Amniotic stem cell (primary cell): ENCODE results near the gene ADAMTS19.
"Not testable (repeated sequence)": the region's sequence is repeated elsewhere in the genome, so short reads cannot be mapped to it uniquely, and the experiment has no call there.

Experiments used
- DNase-seq: peaks from one replicate; lab custom pipeline; 2025; lab: John Stamatoyannopoulos, UW

ADAMTS19 gene

DNA sequence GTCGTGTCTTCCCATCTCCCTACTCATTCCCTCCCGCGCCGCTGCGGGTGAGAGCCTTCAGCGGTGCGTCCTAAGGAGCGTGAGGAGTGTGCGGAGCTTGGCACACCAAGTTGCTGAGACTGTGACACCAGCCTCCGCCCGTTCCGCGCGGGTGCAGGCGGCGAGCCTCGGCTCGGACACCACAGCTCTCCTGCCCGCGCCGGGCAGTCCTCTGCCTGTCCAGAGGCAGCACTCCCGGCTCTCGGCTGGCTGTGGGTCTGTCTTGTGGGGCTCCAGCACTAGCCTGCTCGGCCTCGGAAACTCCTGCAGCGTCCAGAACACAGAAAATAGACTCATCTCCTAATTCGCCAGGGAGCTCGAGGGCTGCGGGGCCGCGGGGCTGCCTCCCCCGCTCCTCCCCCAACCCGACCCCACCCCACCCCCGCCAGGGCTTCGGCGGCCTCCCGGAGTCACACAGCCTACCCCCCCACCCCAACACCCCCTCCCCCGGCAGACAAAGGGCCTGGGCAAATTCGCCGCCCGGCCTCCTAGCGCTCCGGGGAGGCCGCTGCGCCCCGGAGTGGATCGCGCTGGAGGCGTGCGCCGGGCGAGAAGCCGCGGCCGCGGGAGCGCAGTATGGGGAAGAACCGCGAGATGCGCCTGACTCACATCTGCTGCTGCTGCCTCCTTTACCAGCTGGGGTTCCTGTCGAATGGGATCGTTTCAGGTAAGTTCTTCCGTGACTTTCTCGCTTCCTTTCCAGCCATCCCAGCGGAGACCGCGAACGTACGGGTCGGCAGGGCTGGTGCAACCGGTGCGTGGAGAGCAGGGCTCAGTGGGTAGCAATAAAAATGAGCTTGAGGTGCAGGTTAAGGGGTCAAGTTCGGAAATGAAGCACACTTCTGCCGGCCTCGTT is at the start of gene ADAMTS19:
Gene ADAMTS19, plus strand, starts transcription at position 522 of the 895 bp plus-strand sequence. Its CDS starts 94 bp downstream, at position 616.
- peak; percentile 53 for DNase-seq

DNA sequence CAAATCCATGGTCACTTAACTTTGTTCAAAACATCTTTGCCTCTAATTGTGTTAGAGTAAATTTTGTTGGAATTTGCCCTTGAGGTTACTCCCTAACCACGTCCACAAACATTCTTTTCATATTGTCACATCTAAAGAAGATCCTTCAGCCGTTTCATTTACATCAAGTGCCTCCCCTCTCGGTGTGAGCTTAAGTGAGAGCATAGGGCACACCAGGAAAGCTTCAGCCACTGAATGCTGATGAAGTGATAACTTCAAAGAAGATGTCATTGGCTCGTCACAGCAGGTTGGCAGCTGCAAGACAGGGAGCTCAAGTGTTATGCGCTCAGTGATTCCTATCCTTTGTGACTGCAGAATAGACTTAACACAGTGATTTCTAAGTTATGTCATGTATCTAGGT is 49.6 kb upstream of the ADAMTS19 start:
- DNase-seq: no peak

DNA sequence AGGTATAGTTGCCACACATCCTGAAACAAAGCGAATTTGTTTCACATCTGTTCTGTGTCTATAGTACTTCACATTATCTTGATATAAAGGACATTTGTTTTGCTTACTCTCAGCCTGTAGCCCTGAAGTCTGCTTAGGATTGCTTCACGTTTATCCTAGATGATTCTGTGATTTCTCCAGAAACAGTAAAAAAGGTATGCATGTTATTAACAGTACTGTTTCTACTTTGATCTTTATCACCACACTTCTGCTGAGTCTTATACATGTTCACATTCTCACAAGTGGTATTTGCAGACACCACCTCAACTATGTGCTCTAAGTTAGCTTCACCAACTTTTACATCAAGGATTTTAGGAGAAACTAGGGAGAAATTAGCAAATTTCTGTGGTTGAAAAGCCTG is 47.4 kb upstream of the ADAMTS19 start:
- DNase-seq: no peak

DNA sequence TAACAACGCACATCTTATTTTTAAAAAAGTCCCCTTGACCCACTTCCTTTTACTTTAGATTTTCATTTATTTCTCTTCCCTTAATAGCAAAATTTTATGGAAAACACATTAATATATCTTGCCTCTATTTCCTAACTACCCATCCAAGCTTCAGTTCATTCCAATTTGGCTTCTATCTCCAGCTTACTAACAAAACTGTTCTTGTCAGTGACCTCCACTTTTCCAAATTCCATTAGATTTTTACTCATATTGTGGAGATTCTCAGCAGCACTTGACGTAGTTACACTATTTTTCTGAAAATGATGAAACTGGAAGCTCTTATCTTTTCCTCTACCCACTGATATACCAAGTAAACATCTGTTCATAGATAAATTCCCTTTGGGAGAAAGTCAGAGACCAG is 46.5 kb upstream of the ADAMTS19 start:
- no peak for DNase-seq

DNA sequence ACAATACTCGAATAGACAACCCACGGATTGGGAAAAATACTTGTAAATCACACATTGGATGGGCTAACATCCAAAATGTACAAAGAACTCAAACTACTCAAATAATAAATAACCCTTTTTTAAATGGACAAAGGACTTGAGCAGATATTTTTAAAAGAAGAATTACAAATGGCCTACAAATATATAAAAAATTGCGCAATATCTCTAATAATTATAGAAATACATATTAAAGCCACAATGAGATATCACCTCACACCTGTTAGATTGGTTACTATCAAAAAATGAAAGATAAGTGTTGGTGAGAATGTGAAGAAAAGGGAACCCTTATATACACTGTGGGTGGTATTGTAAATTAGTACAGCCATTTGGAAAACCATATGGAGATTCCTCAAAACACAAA is 40.8 kb upstream of the ADAMTS19 start:
- no peak for DNase-seq

DNA sequence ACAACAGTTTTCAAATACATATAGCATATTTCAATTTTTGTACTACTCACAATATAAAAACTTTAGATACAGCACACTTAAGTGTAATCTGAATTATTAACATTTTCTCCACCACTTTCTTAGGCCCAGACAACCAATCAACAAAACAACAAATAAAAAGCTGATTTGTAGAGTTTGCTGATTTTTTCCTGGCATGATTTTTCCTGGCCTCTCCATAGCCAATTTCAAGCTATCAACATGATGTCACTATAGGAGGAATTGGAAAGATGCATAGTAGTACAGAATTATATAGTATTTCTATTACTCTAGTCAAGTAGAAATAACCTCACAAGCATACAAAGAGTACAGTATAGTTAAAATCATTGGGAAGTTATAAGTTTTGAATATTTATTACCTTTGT is 35.1 kb upstream of the ADAMTS19 start:
- no peak for DNase-seq

DNA sequence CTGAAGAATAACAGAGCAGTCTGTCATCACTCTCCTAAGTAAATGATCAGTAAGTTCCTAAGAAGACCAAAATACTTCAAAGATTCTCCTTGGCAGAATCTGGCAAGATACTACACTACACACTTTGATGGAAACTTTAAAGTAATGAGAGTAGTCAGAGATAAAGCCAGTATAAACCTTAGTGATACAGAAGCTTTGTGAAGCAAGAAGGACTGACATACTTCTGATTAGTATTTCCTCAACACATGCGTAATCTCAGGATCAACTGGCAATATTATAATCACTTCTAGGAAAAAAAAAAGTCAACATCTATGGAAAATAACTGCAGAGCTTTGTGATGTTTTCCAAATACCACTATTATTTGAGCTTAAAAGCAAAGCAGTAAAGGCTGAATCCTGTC is 34.0 kb upstream of the ADAMTS19 start:
- no peak for DNase-seq

DNA sequence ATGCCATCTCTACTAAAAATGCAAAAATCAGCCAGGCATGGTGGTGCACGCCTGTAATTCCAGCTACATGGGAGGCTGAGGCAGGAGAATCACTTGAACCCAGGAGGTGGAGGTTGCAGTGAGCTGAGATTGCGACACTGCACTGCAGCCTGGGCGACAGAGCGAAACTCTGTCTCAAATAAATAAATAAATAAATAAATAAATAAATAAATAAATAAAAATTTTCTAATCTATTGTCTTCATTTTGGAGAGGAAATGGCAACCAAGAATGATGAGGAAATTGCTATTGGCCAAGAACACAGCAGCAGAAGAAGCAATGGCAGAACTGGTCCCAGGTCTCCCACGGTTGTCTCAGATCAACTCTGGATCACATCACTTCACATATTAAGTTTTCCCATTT is 31.5 kb upstream of the ADAMTS19 start:
- DNase-seq: not testable (repeated sequence)

GRCh38 chr5:129431406-129431805 is 28.7 kb upstream of the ADAMTS19 start:
- no peak for DNase-seq

DNA sequence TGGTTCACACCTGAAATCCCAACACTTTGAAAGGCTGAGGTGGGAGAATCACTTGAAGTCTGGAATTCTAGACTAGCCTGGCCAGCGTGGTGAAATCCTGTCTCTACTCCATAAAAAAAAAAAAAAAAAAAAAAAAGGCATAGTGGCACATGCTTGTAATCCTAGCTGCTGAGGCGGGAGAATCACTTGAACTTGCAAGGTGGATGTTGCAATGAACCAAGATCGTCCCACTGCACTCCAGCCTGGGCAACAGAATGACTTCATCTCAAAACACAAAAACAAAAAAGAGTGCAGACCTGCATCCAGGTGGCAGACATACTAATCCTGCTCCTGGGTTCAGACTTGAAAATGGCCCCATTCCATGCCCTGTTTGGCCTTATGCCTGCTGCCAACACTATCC is 21.8 kb upstream of the ADAMTS19 start:
- no peak for DNase-seq

DNA sequence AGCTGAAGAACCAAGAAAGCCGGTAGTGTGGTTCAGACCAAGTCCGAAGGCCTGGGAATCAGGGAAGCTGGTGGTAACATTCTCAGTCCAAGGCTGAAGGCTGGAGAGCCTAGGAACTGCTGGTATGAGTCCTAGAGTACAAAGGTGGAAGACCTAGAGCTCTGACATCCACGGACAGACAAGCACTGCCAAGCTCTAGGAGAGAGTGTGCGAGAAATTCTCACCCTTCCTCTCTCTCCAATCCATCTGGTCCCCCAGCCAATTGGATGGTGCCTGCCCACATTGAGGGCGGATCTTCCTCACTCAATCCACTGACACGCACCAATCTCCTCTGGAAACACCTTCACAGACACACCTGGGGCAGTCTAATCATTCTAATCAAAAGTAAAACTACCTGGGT is 19.7 kb upstream of the ADAMTS19 start:
- DNase-seq: no peak

DNA sequence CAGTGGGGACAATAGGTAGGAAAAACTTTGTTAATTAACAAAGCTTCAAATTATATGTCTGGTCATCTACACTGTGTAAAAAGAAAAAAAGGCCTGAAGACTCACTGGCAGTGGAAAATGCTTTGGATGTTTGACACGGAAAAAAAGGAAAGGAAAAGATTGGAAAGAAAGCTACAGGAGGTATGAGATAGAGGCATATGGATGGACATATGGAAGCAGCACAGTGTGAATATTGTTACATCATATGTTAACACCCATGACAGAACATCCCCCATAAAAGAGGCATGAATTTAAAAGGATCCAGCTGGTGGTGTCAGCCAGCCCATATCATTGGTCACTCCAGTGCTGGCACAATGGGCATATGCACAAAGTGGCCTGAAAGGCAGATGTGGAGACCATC is 19.0 kb upstream of the ADAMTS19 start:
- DNase-seq: no peak

- no peak for DNase-seq
Measured at GRCh38 chr5:129445379-129445778, 14.7 kb upstream of the ADAMTS19 start.

- no peak for DNase-seq
Measured at GRCh38 chr5:129447968-129448367, 12.1 kb upstream of the ADAMTS19 start.

DNA sequence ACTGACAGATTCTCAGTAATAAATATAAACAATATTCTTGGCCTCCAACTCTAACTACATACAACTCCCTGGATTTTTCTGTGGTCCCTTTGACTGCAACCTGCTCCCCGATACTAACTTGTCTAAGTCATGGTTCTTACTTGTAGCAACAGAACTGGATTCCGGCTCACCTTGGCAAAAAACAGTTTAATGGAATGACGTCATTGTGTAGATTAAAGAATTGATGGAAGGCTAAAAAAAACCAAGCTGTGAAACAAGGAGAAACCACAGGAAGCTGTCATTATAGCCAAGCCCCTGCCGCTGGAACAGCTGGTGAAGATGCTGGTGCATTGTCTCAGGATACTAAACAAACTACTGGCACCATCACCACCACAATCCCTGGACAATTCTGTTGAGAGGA is 11.4 kb upstream of the ADAMTS19 start:
- no peak for DNase-seq

- DNase-seq: no peak
Measured at GRCh38 chr5:129454461-129454860, 5.6 kb upstream of the ADAMTS19 start.

DNA sequence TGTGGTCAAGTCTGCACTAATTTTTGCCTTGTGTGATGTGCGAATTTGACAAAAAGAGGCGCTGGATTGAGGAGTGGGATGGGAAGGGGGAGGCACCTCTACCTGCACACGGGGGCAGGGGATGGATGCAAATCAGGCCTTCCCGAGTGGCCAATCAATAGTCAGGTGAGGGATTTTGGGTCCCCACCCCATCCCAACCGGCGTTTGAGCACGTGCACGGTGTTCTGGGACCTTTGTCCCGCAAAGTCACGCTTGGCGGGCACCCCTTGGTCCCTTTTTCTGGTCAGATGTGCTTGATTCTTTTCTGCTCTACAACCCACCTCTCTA is 685 bp upstream of the ADAMTS19 start:
- DNase-seq: no peak

DNA sequence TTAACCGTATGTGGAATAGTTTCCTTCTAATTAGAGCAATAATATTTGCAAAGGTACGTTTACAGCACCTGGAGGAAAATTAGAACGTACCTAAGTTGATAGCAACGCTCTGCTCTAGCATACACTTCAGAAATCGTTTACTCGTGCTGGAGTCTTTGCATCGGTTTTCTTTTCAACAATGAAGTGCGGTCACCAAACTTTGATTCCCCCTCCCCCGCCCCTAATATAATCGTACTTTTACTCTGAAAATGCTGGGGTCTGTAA is 506 bp downstream of the ADAMTS19 start:
- DNase-seq: no peak

GRCh38 chr5:129460936-129461710 is 1.0 kb downstream of the ADAMTS19 start:
- no peak for DNase-seq

DNA sequence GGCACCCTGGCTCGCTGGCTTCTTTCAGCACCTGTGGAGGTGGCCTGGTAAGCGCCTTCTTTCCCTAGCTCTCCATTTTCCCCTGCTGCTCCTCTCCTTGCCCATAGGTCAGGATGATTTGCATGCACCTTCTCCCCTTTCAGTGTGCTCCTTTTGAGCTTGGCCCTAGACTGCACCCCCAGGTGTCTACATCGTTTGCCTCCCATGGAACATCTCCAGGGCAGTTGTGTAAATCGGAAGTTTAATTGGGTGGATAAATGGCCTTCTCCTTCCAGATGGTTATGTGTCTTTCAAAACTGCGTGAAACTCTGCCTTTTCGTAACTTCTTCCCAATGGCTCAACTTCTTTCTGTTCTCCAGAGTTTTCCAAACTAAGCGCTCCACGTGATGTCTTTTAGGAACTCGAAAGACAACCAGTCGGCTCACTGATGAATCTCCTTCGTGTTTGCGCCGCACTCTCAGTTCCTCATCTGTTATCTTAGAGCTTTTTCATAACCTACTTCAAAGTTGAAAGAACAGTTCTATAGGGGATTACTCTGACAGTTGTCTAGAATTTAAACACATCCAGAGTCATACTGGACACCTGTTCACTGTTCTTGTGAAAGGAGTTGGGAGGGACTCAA is 1.7 kb downstream of the ADAMTS19 start:
- no peak for DNase-seq

- DNase-seq: no peak
Measured at GRCh38 chr5:129465776-129466344, 5.8 kb downstream of the ADAMTS19 start.

GRCh38 chr5:129474544-129474943 is 14.4 kb downstream of the ADAMTS19 start:
- no peak for DNase-seq

DNA sequence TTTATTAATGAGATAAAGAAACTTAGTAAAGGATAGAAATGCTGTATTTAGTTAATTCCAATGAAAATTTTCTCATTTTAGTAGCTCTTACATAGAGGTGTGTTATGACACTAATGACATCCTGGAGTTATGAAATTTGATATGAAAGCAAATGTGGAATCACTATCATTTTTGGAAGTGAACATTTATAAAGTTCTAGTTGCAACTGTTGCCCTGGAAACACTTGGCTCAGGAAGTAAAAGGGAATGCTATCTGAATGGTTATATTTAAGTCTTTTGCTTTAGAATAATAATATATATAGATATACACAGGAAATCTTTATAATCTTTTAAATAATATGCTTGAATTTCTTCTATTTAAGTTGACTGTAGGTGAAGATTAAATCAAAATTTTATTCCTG is 16.7 kb downstream of the ADAMTS19 start:
- DNase-seq: no peak
